Measurements from ENCODE around the gene NEMP2. TPM values are rescaled to one million over a fixed set of nuclear protein-coding genes. Genes with fewer than 3 reads are reported as not detected.
A peak's percentile ranks its signal among the peaks of the same experiment; 100 is the strongest.

Gene NEMP2
- polyA plus RNA-seq, 1 donor (not counting 4 experiments of a cell fraction or from before 2014, with no cell fraction given), result 2.1 TPM

DNA sequence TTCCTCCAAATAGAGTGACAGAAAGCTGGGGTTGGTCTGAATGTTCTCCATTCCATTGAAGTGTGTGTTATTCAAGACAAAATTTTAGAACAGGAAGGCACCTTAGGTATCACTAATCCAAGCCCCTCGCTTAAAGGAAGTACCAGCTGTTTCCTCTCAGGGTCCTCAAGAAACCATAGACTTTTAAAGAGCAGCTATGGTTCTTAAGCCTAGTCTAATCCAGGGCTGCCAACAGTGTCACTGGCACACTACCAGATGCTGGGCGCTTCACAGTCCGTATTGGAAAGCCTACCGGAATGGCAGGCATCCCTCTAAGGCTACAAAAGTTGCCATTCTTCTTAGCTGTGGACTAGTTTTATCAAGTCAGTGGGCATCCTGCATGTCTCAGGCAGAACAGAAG is 1.9 kb downstream of the NEMP2 start:
- no peak for FAIRE-seq
- Histone ChIP-seq H3K4me1 (ENCODE audit: control insufficient read depth, extremely low read depth, insufficient read depth, low read length) (peaks cover 36% of the 10 kb centered on the region), H3K4me3 (ENCODE audit: control insufficient read depth in 2 of 3, extremely low read depth in 1 of 3, insufficient read depth in 2 of 3, low read depth in 1 of 3, low read length in 3 of 3) (no peak overlapping the region), H3K27ac (ENCODE audit: control insufficient read depth, insufficient read depth, low read length) (no peak overlapping the region), H3K79me2 (ENCODE audit: control insufficient read depth, insufficient read depth, low read length) (peaks cover 3% of the 10 kb centered on the region), H4K20me1 (ENCODE audit: control insufficient read depth, extremely low read depth, insufficient read depth, low read length) (no peaks in the 10 kb centered on the region), H3K9me3 (ENCODE audit: control insufficient read depth, low read depth, low read length) (no peaks in the 10 kb centered on the region), H2AFZ (ENCODE audit: control insufficient read depth, low read length) (peak overlapping the region; percentile 17), H3K9me1 (ENCODE audit: control insufficient read depth, extremely low read depth, insufficient read depth, low read length) (no peaks in the 10 kb centered on the region), H3K27me3 (ENCODE audit: control insufficient read depth, extremely low read depth, insufficient read depth, low read length) (no peaks in the 10 kb centered on the region), H3K4me2 (ENCODE audit: control insufficient read depth, extremely low read depth, insufficient read depth, low read depth, low read length) (peak overlapping the region; percentile 12), H3K36me3 (ENCODE audit: control insufficient read depth in 2 of 2, extremely low read depth in 1 of 2, insufficient read depth in 2 of 2, low read length in 2 of 2) (no peaks in the 10 kb centered on the region), H3K9ac (ENCODE audit: control insufficient read depth, extremely low read depth, insufficient read depth, low read length) (no peak overlapping the region)
- TF ChIP-seq, protein P1, sequence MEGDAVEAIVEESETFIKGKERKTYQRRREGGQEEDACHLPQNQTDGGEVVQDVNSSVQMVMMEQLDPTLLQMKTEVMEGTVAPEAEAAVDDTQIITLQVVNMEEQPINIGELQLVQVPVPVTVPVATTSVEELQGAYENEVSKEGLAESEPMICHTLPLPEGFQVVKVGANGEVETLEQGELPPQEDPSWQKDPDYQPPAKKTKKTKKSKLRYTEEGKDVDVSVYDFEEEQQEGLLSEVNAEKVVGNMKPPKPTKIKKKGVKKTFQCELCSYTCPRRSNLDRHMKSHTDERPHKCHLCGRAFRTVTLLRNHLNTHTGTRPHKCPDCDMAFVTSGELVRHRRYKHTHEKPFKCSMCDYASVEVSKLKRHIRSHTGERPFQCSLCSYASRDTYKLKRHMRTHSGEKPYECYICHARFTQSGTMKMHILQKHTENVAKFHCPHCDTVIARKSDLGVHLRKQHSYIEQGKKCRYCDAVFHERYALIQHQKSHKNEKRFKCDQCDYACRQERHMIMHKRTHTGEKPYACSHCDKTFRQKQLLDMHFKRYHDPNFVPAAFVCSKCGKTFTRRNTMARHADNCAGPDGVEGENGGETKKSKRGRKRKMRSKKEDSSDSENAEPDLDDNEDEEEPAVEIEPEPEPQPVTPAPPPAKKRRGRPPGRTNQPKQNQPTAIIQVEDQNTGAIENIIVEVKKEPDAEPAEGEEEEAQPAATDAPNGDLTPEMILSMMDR (optimal IDR thresholded peaks at IDR 0.05 in 1 of 3, IDR thresholded peaks at IDR 0.05 in 1 of 3, conservative IDR thresholded peaks at IDR 0.05 in 1 of 3; ENCODE audit: extremely low read depth in 1 of 3, insufficient read depth in 2 of 3, low read length in 3 of 3), result no peak
- no peak for TF ChIP-seq EZH2 (IDR thresholded peaks at IDR 0.05; ENCODE audit: low read length)
- dilution Hi-C loops (cut with MboI; ENCODE audit: extremely low pct_ligation_motif_present, low sequenced_read_pairs), result no loop called here
- DNase-seq (ENCODE audit: low read depth, low spot score), result no peak

DNA sequence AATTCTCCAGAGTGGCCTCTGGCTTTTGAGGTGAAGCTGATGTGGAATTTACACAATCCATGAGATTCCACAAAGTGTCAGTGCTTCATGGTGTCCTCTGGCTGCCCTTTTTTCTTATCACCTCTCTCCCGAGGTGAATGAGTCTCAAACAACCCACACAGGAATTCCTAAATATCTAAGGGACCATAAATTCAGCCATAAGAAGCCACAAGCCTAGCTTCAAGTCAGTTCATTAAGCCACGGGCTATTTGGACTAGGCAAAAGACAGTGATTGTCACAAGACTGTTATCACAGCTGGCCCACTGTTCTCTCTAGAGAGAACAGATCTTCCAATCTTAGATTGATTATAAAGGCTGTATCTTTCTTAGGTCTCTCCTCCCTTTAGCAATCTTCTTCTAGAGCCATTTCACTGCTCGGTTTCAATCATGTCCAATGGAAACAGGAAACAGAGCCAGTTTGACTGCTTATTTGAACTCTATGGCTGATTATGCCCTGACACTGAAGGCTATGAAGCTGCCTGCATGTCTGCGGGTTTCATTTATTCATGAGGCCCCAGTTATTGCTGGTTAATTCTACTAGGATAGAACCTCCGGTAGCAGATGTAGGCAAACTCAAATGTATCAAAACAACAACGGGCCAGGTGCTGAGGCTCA is 4.1 kb downstream of the NEMP2 start:
- no peaks in the 10 kb centered on the region for H3K9me1 ChIP-seq (ENCODE audit: control insufficient read depth, extremely low read depth, insufficient read depth, low read length)
- no peaks in the 10 kb centered on the region for H3K36me3 ChIP-seq (ENCODE audit: control insufficient read depth in 2 of 2, extremely low read depth in 1 of 2, insufficient read depth in 2 of 2, low read length in 2 of 2)
- H2AFZ ChIP-seq (ENCODE audit: control insufficient read depth, low read length), result peak overlapping the region; percentile 65
- H3K9ac ChIP-seq (ENCODE audit: control insufficient read depth, extremely low read depth, insufficient read depth, low read length), result no peak overlapping the region
- DNase-seq (ENCODE audit: low read depth, low spot score) (no peak), FAIRE-seq (no peak)
- peaks cover 3% of the 10 kb centered on the region for H3K79me2 ChIP-seq (ENCODE audit: control insufficient read depth, insufficient read depth, low read length)
- H3K4me2 ChIP-seq (ENCODE audit: control insufficient read depth, extremely low read depth, insufficient read depth, low read depth, low read length), result no peak overlapping the region
- no peaks in the 10 kb centered on the region for H3K27me3 ChIP-seq (ENCODE audit: control insufficient read depth, extremely low read depth, insufficient read depth, low read length)
- no peaks in the 10 kb centered on the region for H3K9me3 ChIP-seq (ENCODE audit: control insufficient read depth, low read depth, low read length)
- dilution Hi-C loops (cut with MboI; ENCODE audit: extremely low pct_ligation_motif_present, low sequenced_read_pairs), result no loop called here
- H3K4me1 ChIP-seq (ENCODE audit: control insufficient read depth, extremely low read depth, insufficient read depth, low read length), result peaks cover 33% of the 10 kb centered on the region
- no peak for TF ChIP-seq EZH2 (IDR thresholded peaks at IDR 0.05; ENCODE audit: low read length)
- TF ChIP-seq, protein P1 (optimal IDR thresholded peaks at IDR 0.05 in 1 of 3, IDR thresholded peaks at IDR 0.05 in 1 of 3, conservative IDR thresholded peaks at IDR 0.05 in 1 of 3; ENCODE audit: extremely low read depth in 1 of 3, insufficient read depth in 2 of 3, low read length in 3 of 3), result no peak
- no peak overlapping the region for H3K4me3 ChIP-seq (ENCODE audit: control insufficient read depth in 2 of 3, extremely low read depth in 1 of 3, insufficient read depth in 2 of 3, low read depth in 1 of 3, low read length in 3 of 3)
- no peak overlapping the region for H3K27ac ChIP-seq (ENCODE audit: control insufficient read depth, insufficient read depth, low read length)
- H4K20me1 ChIP-seq (ENCODE audit: control insufficient read depth, extremely low read depth, insufficient read depth, low read length), result no peaks in the 10 kb centered on the region
